T-helper 9 cell (primary cell): ENCODE data around the gene WASHC3.
"Not testable (repeated sequence)": the region's sequence is repeated elsewhere in the genome, so short reads cannot be mapped to it uniquely, and the experiment has no call there.

ENCODE experiments used
- DNase-seq: peaks from one replicate; pipeline ENCODE4 v3.0.0-alpha.2; 2020

WASHC3 gene

GRCh38 chr12:102050660-102051430 lies 10.9 kb downstream of the WASHC3 start:
- no peak for DNase-seq

GRCh38 chr12:102043928-102044327 lies 17.9 kb downstream of the WASHC3 start:
- no peak for DNase-seq

DNA sequence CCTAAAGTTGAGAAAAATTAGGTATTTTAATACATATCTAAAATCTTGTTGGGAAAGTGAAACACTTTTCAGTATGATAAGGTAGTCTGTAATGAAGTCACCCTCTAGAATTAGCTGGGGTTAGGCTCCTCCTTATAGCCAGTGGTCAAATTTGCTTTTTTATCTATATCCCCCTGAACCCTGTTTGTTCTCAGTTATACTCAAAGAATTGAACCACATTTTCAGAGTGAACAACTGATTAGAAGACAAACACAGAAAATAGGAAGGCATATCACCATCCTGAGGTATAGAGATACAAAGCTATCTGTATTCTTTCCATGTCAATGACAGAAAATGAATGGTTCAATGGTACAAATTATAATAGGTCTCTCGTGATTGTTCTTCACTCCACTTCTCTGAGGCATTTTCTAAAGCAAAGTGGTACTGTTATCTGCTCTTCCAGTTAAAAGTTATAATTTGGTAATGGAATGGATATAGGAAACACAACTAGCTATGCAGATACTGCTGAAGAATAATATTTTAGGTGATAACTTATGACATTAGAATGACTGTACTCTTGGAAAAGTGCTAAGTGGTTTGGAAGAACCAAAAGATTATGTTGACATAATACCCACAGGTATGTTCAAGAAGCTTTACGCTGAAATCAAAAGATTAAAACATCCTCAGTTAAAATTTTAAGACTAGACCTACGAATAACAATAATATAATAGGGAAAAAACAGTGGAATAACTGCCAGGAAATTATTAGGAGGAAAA lies 27.6 kb downstream of the WASHC3 start:
- DNase-seq = no peak

GRCh38 chr12:102031852-102032251 lies 29.9 kb downstream of the WASHC3 start:
- no peak for DNase-seq

GRCh38 chr12:102029141-102029540 lies 32.6 kb downstream of the WASHC3 start:
- DNase-seq = no peak

DNA sequence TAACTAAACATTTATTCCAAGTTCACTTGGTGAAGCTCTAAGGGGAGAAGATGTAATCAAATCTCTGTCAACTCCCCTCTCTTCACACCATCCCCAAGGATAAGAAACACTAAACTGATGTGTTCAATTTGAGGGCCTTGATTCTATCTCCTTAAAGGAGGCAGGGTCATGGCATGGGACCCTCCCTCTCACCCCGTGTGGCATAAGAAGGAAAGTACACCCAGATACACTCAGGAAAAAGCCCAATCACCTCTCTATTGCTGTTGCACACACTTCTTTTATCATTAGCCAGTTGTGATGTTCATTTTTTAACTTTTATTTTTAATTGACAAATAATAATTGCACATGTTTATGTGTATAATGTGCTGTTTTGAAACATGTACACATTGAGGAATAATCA lies 35.1 kb downstream of the WASHC3 start:
- DNase-seq = no peak

DNA sequence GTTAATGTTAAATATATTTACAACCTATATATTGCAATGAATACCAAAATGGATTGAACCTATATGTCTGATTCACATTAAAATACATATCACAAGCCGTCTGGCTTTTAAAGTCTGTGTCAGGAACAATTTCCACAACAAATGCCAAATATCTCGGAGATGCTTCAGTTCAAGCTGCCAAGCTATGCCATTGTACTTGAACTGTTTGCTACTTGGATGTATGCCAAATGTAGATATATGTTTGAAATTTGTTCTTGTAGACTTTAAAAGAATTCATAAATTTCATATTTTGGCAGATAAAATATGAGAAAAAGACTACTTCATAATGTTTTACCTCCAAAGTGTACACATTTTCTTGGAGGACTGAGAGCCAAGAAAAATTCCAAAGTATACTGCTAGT lies 37.0 kb downstream of the WASHC3 start:
- DNase-seq = no peak

GRCh38 chr12:102023343-102023930 lies 38.4 kb downstream of the WASHC3 start:
- DNase-seq = no peak

DNA sequence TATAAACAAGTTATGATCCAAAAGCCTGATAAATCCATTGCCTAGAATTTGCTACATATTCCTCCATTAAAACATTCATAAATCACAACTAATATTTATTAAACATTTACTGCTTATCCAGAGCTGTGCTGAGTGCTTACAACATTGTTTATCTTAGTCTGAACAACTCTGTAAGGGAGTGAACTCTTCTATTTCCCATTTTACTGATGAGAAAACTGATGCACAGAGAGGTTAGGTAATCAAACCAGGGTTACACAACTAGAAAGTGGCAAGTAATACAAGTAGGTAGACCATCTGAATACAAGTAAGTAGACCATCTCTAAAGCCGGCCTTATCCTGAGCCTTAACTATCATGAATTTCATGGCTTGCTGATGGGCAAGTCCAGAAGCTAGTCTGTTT lies 39.5 kb downstream of the WASHC3 start:
- no peak for DNase-seq

DNA sequence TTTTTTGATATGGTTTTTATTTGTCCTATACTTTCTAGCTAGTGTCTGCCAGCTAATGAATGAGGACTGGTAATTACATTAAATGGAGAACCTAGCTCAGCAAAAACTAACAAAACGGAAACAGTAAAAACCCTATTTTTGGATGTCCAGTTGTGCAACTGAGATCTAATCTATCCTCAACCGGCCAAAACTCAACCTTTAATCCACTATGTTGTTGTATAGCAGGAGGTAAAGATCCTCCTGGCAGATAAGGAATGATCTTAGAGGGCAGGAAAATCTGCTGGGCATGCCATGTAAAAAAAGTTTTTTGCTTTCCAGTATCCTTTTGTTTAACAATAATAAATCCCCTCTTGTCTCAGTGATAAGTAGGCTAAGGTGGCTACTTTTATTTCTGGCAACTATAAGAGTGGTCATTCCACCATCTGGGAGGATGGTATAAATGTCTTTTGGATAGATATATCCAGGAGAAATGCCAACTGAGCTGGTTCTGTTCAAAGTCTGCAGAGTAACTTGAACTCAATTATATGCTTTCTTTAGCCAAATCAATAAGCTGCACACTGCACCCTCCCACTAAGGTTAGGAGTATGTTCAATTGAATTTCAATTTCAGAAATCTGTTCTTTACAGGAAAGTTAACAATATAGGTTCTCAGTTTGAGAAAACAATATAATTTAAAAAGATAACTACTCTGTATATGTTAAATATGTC lies 40.1 kb downstream of the WASHC3 start:
- no peak for DNase-seq

- not testable (repeated sequence) for DNase-seq
These were observed 43.2 kb downstream of the WASHC3 start for GRCh38 chr12:102018607-102019006.

DNA sequence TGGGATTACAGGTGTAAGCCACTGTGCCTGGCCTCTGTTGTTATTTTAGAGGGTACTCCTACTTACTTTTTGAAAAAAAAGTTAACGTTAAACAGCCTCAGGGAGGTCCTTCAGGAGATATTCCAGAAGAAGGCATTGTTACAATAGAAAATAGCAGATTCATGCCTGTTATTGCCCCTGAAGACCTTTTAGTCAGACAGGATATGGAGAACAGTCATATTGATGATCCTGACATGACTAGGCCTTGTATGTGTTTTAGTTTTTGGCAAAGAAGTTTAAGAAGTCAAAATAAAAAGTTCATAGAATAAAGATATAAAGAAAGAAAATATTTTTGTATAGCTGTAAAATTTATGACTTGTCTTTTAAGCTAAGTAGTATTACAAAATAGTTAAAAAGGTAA lies 45.3 kb downstream of the WASHC3 start:
- no peak for DNase-seq

GRCh38 chr12:102010265-102010994 lies 51.4 kb downstream of the WASHC3 start:
- no peak for DNase-seq

GRCh38 chr12:102009796-102010195 lies 52.0 kb downstream of the WASHC3 start:
- no peak for DNase-seq

- DNase-seq = no peak
These were observed 53.1 kb downstream of the WASHC3 start for GRCh38 chr12:102008615-102009126.

DNA sequence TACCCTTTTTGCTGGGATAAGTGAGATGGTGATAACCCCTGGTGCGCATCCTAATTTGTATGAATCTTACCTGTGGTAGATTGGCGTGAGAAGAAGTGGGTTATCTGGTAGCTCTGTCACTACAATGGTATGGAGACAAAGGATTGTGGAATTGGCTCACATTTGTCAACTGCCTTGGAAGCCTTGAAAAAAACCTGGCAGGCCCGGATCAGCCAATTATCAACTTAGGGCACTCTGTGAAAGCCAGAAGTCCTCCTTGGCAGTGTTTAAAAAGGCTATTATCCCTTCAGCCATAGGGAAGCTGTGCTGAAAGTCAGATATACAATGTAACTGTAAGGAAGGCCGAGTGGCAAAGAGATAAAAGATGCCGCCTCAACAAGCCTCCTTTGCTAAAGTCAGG lies 56.5 kb downstream of the WASHC3 start:
- DNase-seq = no peak

DNA sequence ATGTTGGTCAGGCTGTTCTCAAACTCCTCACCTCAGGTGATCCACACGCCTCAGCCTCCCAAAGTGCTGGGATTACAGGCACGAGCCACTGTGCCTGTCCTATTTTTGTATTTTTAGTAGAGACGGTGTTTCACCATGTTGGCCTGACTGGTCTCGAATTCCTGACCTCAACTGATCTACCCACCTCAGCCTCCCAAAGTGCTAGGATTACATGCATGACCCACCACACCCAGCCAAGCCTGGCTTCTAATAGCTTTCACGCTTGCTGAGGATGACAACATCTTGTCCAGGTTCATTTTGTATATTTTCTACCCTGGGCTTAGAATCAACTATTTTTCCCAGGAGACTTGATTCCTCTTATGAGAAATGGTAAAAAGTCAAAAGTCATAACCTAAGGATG lies 64.7 kb downstream of the WASHC3 start:
- DNase-seq = no peak

GRCh38 chr12:101995684-101996083 lies 66.1 kb downstream of the WASHC3 start:
- DNase-seq = no peak

DNA sequence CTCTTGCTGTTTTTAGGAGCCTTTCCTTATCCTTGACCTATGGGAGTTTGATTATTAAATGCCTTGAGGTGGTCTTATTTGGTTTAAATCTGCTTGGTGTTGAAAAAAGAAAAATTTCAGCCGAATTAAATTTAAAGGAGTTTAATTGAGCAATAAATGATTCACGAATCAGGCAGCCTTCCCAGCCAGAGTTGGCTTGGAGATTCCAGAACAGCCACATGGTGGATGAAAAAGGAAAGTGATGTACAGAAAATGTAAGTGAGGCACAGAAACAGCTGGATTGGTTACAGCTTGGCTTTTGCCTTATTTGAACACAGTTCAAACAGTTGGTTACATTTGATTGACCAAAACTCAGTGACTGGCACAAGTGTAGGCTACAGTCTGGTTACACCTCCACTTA lies 69.7 kb downstream of the WASHC3 start:
- DNase-seq = no peak

- no peak for DNase-seq
These were observed 79.5 kb downstream of the WASHC3 start for GRCh38 chr12:101982307-101982706.

DNA sequence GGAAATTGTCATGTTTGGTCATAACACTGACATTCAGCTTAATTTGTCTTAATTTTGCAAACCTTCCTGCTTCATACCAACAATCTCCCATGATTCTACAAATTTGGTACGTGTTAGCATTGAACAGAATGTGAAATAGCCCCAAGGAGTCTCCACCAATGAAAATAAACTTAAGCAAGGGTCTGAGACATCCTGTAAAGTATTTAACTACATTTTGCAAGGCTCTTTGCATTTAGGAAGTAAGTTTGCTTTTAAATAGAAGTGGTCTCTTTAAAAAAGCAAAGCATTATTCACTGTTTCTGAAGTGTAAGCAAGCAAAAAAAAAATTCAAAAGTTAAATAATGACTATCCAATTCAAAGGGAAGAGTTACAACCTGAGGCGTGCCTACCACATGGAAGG lies 79.9 kb downstream of the WASHC3 start:
- no peak for DNase-seq

GRCh38 chr12:101968770-101969169 lies 93.0 kb downstream of the WASHC3 start:
- no peak for DNase-seq
